Kidney glomerular epithelial cell (primary cell): Measurements from ENCODE around the gene PLB1.

Experiments used
- DNase-seq: peaks from one replicate; lab custom pipeline; 2025; lab: John Stamatoyannopoulos, UW

The PLB1 gene

GRCh38 chr2:28591711-28592335 is 96.0 kb downstream of the PLB1 start:
- DNase-seq: no peak

DNA sequence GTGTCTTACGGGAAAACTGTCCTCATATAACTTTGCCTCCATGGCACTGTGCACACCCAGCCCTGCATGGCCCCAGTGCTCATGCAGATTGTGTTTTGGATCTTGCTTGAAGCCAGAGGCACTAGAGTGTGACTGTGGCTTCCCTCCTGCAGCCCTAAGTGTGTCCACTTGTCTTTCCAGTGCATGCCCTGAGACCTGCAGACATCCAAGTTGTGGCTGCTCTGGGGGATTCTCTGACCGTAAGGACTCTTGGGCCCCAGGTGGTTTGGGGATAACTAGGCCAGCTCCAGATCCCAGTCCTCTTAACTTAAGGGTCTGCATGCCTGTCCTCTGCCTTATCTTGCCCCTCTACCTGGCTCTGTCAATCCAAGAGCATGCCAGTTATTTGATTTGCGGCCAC is 96.6 kb downstream of the PLB1 start:
- DNase-seq: no peak

- DNase-seq: no peak
Measured at GRCh38 chr2:28593160-28593755, 97.4 kb downstream of the PLB1 start.

GRCh38 chr2:28594000-28594331 is 98.1 kb downstream of the PLB1 start:
- no peak for DNase-seq

- peak; percentile 84 for DNase-seq
Measured at GRCh38 chr2:28594332-28595108, 98.7 kb downstream of the PLB1 start.

DNA sequence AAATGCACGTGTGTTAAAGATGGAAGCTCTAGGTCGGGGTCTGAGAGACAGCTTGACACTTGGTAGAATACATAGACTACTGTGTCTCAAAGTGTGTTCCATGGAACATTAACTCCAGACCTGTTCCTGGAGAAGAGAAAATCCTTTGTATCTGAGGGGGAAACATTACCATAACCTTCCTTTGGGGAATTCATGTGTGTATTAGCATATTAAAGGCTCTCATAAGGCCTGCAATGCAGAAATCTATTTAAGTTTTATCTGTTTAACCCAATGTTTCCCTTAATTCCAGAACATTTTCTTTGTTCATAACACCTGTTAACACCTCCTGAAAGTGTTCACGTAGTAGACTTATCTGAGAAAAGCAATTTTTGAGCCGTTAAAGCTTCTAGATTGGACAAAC is 99.5 kb downstream of the PLB1 start:
- no peak for DNase-seq

DNA sequence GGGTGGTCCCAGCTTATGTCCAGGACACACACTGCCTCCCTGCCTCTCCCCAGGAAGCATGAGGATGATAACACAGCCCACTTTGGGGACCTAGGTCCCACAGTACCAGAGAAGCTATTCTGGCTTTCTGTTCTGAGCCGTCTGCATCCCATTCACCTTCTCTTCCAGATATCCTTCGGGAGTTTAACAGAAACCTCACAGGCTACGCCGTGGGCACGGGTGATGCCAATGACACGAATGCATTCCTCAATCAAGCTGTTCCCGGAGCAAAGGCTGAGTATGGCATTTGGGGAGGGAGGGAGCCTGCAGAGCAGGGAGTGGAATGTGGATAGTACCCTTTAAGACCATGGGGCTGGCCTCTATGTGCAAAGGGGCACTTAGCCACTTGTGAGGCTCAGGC is 102.6 kb downstream of the PLB1 start:
- no peak for DNase-seq

DNA sequence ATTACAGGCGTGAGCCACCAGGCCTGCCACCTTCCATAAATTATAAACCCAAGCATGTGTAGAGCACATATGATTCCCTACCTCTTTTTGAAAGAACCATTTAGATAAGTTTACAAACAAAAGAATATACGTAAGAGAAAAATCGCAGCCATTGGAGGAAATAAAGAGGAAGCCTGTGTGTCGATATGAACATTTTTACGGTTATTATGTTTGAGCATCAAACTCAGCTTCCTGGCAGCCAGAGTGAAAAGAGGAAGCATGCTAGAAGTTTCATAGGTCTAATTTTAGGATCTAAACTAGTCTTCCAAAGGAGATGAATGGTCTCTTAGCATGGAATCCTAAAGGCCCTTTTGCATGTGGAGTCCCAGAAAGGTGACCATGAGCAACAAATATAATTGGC is 104.3 kb downstream of the PLB1 start:
- no peak for DNase-seq

GRCh38 chr2:28601616-28602015 is 105.8 kb downstream of the PLB1 start:
- no peak for DNase-seq

DNA sequence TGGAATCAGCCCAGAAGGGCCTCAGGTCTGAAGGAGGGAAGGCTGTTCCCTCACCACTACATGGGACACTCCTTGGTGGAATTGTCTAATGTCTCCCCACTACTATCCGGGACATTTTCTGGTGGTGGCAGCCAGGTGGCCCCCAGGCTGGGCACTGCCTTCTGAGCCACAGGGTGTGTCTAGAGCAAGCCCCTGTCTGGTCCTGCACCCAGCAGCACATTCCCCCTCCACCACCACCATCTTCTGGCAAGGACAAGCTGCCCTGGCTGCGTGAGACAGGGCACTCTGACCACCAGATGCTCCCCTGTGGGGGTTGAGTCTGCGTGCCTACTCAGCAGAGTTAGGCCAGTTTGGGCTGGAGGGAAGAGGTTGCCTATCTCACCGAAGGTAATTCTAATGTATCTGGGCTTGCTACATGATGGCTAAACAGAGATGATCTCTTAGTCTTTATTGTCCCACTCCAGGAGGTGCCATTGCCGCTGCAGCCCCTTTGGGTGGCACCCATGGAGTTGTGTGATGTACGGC is 106.3 kb downstream of the PLB1 start:
- no peak for DNase-seq

- DNase-seq: no peak
Measured at GRCh38 chr2:28602751-28603639, 107.1 kb downstream of the PLB1 start.

- DNase-seq: no peak
Measured at GRCh38 chr2:28603821-28604220, 108.0 kb downstream of the PLB1 start.

DNA sequence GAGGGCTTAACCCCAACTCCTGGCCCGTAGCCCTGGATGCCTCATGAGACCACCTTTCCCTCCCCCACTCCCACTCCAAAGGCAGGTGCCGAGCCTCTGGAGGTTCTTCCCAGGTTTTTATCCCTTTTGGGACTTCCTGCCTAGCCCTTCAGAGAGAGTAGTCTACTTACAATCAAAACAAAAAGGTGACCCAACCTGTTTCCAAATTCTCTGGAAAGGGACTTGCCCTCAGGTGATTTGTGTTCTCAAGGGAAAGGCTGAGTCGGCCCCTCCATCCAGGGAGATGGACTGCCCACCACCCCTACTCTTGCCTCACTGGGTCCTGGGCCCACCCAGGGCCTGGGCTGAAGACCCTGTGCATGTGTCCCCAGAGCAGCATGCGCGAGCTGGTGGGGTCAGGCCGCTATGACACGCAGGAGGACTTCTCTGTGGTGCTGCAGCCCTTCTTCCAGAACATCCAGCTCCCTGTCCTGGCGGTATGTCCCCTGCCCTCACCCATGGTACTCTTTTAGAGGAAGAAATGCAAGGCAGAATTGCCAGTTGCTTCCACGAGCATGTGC is 108.5 kb downstream of the PLB1 start:
- no peak for DNase-seq

DNA sequence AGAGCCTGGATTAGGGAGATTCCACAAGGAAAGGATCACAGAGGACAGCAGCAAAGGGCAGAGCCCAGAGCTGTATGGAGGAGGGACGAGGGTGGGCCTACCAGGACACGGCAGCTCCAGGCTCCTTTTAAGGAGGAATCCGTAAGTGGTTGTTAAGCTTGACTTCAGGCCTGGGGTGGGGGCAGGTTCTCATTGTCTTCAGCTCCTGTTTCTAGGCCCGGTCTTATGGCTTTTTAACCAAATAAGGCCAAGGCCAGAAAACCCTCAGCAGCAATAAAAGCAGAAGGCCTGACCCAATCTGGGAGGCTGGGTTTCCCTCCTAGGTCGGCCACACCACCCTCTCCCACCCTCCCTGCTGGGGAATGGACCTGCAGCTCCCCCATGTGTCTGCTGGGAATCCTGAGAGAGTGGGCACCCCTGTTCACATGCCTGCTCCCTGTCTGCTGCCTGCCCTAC is 111.2 kb downstream of the PLB1 start:
- DNase-seq: peak; percentile 55

- no peak for DNase-seq
Measured at GRCh38 chr2:28607730-28608499, 112.1 kb downstream of the PLB1 start.

DNA sequence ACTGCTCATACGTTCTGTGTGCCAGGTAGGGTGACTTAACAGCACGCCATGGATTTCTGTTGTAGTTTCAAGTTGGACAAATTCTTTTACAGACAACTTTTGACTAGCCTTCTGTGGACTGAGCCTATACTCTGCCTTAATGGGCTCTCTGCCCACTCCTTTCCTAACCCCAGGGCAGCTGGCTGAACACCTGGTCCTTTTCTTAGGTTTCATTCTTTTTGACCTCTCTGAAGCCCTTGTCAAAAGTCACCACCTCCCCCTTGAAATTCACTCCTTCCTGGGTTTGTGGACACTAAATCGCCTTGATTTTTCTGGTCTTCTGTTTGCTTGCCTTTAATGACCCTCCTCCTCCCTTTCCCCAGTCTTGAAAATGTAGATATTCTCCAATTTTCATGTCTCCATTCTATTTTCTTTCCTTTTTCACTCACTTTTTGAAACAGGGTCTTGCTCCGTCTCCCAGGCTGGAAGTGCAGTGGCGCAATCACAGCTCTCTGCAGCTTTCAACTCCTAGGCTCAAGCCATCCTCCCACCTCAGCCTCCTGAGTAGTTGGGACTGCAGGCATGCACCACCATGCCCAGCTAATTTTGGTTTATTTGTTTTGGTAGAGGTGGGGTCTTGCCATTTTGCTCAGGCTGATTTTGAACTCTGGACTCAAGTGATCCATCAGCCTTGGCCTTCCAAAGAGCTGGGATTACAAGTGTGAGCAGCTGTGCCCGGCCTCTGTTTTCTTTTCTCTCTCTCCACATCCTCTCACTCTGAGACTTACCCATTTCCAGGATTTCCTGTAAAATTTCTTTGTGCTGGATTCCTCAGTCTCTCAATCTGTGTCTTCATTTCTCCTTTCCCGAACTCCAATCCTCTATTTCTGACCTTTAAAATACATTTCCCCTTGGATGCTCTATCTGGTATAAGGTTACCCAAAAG is 112.9 kb downstream of the PLB1 start:
- no peak for DNase-seq

DNA sequence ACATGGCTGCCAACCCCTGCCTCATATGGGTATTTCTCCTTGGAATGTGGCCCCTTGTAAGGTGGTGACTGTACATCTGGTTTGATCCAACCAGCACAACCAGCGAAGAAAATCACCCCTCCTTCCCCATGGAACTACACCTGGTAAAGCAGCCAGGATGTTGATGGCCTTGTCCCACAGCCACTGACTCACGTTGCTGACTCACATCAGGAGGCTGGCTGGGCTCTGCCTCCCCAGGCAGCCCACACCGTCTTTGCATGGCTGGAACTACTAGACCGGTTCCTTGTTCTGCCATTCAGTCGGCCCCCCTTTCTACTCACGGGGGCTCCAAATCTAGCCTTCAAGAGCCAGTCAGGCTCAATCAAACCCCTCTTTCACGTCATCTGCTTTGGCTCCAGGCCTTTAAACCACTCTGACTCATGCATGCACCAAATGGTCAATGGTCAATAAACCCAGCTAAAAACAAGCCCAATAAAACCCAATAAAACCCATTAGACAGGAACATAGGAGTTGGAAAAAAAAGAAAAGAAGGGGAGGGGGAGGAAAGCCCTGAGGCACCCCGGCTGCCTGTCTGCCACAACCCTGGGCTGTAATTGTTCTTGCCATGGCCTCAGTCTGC is 114.8 kb downstream of the PLB1 start:
- DNase-seq: peak; percentile 99

DNA sequence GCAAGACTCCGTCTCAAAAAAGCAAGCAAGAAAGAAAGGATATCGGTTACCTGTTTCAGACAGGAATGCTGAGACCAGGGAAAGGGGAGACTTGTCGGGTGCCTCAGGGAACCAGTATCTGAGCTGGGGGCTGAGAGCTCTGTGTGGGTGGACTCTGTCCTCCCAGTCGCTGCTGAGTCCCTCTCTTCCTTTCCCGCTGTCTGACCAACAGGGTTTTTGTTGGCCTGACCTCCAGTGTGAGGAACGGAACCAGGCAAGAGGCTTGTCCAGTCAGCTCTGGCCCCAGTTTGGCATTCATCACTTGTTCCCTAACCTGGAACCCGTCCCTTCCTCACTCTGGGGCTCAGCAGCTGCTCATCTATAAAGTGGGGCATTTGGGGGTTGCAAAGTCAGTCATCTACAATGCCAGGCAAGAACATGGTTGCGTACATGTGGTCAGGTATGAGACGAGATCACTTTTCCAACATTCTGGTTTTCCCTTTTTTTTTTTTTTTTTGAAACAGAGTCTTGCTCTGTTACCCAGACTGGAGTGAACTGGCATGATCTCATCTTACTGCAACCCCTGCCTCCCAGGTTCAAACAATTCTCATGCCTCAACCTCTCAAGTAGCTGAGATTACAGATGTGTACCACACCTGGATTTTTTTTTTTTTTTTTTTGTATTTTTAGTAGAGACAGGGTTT is 116.4 kb downstream of the PLB1 start:
- peak; percentile 48 for DNase-seq

DNA sequence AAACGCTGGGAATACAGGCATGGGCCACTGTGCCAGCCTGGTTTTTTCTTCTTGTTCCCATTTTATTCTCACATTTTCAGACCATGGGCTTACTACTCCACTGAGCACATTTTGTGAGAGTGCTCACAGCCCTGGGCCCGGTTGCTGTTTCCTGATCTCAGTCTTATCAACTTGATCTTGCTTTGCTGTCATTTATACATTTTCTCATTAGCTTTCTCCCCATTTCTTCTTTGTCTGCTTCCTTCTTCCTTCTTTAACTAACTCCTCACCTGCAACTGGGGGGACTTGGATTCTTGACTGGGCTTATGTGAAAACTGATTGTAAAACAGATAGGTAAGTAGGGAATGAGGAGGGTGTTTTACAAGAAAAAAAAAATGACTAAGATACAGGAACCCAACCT is 117.3 kb downstream of the PLB1 start:
- DNase-seq: no peak
